Measurements from ENCODE around the gene KCNIP1.

- no peak for TF ChIP-seq EZH2 (IDR thresholded peaks at IDR 0.05)
- no peak for TF ChIP-seq POLR2AphosphoS5 (IDR thresholded peaks at IDR 0.05; ENCODE audit: borderline replicate concordance, low read depth, low read length)
Measured at GRCh38 chr5:170745481-170746071, 241.8 kb downstream of the KCNIP1 start.
